HG03175 (cell line): Measurements from ENCODE around the gene SNRPD2.
A peak's percentile ranks its signal among the peaks of the same experiment; 100 is the strongest.

Experiments used
- ATAC-seq: cut with Tn5 transposase; IDR thresholded peaks from one replicate; pipeline ENCODE4 v1.9.1; 2021; ENCODE audit warnings: mild to moderate bottlenecking, moderate library complexity; ENCODE audit not compliant: unreplicated experiment

Gene SNRPD2

GRCh38 chr19:45660636-45661035, 31.1 kb downstream of the SNRPD2 start:
- no peak for ATAC-seq

GRCh38 chr19:45659096-45659729, 32.5 kb downstream of the SNRPD2 start:
- ATAC-seq, result no peak

- no peak for ATAC-seq
These were observed 34.1 kb downstream of the SNRPD2 start for GRCh38 chr19:45657520-45658167.

GRCh38 chr19:45655073-45655472, 36.7 kb downstream of the SNRPD2 start:
- ATAC-seq, result no peak

GRCh38 chr19:45653634-45654033, 38.1 kb downstream of the SNRPD2 start:
- no peak for ATAC-seq

GRCh38 chr19:45650722-45651121, 41.0 kb downstream of the SNRPD2 start:
- ATAC-seq, result no peak

GRCh38 chr19:45646345-45646698, 45.4 kb downstream of the SNRPD2 start:
- ATAC-seq, result no peak

GRCh38 chr19:45645631-45646344, 46.0 kb downstream of the SNRPD2 start:
- ATAC-seq, result no peak

GRCh38 chr19:45645068-45645630, 46.6 kb downstream of the SNRPD2 start:
- no peak for ATAC-seq

- ATAC-seq, result no peak
These were observed 47.6 kb downstream of the SNRPD2 start for GRCh38 chr19:45643927-45644771.

- no peak for ATAC-seq
These were observed 48.5 kb downstream of the SNRPD2 start for GRCh38 chr19:45643024-45643926.

- ATAC-seq, result peak; percentile 54
These were observed 50.3 kb downstream of the SNRPD2 start for GRCh38 chr19:45641274-45642105.

GRCh38 chr19:45640849-45641273, 50.9 kb downstream of the SNRPD2 start:
- ATAC-seq, result no peak

GRCh38 chr19:45638930-45639729, 52.6 kb downstream of the SNRPD2 start, which contains the start of gene EML2:
Gene EML2, minus strand, starts transcription at chr19:45639397. Its CDS starts 21 bp downstream, at chr19:45639376.
- ATAC-seq, result no peak

GRCh38 chr19:45637890-45638667, 53.7 kb downstream of the SNRPD2 start:
- ATAC-seq, result no peak
